Activated CD4-positive, alpha-beta T cell treated with anti-CD3 and anti-CD28 coated beads for 48 hours (primary cell): Measurements from ENCODE around the gene KRT7.

Experiments used
- DNase-seq: peaks from one replicate; pipeline ENCODE4 v3.0.0-alpha.2; 2020

KRT7 gene

DNA sequence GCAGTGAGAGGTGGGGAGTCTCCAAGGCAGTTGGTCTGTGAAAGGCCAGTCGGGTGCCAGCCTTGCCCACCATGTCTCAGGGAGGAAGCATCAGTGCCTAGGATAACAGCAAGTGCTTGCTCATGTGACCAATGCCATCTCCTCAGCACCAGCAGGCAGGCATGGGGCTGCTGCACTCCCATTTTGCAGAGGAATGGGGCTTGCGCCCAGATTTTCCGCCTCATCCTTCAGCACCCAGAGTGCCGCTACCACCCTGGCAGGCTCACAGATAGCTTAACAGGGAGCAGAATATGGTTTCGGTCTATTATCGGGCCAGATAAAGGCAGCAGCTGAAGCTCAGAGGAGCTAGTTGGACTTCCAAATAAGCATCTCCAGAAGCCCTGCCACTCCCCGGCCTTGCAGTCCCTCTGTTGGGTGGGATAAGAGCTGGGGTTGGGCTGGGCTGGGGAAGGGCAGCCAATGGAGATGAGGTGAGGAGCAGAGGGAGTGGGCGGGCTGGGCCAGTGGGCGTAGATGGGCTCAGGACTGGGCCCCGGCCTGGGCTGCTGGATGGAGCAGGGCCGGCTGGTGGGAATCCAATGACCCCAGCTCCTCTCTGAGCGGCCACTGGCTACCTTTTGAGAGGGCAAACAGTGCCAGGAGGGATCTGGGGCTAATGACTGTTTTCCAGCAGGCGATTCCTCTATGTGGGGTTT is 32.8 kb upstream of the KRT7 start:
- no peak for DNase-seq

DNA sequence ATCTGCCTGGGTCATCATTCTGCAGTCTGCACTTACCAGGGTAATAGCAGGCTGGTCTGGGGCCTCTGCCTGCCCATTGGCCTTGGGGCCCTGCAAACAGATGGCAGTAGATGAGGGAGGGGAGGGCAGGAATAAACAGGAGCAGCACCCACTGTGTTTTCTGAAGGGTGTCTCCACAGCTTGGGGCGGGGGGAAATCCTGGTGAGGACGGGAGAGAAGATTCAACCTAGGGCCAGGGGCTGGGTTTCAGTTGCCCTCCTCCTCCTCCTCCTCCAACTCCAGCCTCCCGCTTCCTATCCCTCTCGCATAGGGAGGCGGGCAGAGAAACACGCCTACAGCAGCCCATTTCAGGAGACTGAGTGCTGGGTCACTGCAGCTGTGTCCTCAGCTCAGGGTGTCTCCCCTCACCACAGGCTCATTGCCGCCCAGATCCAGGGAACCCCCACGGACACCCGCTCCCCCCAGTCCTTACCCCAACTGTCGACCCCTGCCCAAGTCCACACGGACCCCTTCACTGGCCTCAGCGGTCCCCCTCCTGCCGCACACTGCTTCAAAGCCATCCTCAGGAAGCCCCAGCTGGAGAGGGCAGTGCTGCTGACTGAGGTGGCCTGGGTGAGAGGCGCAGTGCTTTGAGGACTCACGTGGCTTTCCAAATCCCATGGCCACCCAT is 32.1 kb upstream of the KRT7 start:
- no peak for DNase-seq

DNA sequence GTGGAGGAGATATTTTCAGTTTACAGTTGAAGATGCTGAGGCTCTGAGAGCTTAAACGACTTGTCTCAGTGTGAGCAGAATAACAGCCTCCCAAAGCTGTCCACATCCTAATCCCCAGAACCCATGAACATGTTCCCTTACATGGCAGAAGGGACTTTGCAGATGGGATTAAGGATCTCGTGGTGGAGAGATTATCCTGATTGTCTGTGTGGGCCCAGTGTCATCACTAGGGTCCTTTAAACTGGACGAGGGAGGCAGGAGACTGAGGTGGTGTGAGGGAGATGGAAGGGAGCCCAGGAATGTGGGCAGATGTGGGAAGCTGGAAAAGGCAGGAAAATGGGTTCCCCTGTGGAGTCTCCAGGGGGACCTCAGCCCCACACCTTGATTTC is 31.6 kb upstream of the KRT7 start:
- DNase-seq, result no peak

DNA sequence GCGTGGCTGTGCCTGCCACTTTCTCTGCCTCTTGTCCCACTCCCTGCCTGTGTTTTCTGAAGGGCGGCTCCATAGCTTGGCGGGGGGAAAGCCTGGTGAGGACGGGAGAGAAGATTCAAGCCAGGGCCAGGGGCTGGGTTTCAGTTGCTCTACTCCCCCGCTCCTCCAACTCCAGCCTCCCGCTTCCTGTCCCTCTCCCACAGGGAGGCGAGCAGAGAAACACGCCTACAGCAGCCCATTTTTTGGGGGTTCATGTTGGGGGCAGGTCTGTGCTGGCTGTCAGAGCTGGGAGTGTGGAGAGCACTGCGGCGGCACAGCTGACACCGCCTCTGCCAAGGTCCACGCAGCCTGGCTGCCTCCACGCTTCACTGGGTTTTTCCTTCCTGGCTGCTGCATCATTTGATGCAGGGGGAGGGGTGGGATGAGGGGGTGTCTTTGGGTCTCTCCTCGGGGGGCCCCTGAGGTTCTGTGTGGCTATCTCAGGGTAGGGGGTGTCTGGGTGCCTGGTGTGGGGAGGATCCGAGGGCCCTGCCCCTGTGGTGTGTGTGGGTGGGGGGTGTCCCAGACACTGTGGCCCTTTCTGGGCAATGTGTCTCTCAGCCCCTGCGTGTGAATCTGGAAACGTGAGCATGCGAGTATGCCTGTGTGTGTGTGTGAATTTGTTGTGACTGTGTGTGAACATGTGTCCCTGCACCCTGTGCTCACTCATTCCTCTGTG is 30.5 kb upstream of the KRT7 start:
- DNase-seq, result no peak

DNA sequence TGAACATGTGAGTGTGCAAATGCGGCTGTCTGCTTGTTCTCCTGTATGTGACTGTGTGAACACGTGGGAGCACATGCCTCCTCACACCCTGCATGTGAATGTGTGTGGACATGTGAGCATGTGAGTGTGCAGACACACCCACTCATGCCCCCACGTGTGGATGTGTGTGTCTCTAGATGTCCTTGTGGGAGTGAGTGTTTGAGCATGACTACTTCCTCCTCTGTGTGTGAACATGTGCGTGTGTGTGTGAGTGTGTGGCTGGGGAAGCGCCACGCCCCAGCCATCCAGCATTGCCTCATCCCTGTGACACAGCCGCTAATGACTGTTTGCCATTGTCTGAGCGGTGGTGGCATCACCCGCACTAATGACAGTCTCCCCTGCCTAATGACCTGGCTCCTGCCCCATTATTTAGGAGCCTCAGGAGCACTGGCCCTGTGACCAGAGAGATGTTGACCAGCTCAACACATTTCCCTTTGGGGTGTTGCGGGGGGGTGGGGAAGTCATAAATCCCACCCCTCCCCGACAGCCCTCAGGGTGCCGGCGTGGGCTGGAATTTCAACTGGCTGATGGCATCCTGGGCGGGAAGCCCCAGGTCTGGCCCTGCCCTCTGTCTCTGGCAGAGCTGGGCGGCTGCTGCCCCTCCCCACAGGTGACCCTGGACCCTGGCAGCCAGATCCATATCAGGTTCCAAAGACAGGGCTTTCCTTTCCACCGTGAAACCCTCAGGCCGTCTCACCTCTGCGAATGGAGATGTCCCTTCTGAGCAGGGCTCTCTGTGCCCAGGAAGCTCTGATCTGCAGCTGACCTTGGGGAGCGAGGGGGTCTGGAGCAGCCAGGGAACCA is 29.7 kb upstream of the KRT7 start:
- peak; percentile 35 for DNase-seq

GRCh38 chr12:52204095-52204930 is 28.7 kb upstream of the KRT7 start:
- DNase-seq, result no peak

DNA sequence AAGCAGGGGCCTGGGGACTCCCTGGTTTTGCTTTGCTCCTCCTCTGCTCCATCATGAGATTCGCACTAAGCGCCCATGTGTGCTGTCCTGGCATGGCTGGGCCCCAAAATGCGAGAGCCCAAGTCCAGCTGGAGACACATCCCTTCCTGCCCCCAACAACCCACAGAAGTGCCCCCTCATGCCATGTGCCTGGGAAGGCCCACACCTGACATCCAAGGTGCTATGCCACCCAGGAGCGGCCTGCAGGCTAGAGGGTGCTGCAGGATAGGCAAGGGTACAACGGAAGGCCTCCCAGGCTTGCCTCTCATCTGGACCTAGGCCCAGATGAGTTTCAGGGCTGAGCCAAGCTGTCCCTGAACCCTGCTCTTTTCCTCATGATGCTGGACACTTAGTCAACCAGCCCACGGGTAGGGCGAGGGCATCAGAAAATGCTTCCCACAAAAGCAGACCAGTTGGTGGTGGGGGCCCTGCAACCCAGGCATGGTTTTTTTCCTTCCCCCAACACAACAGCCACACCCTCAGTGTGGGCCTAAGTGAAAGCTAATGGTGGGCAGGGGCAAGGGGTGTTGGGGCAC is 28.0 kb upstream of the KRT7 start:
- no peak for DNase-seq

DNA sequence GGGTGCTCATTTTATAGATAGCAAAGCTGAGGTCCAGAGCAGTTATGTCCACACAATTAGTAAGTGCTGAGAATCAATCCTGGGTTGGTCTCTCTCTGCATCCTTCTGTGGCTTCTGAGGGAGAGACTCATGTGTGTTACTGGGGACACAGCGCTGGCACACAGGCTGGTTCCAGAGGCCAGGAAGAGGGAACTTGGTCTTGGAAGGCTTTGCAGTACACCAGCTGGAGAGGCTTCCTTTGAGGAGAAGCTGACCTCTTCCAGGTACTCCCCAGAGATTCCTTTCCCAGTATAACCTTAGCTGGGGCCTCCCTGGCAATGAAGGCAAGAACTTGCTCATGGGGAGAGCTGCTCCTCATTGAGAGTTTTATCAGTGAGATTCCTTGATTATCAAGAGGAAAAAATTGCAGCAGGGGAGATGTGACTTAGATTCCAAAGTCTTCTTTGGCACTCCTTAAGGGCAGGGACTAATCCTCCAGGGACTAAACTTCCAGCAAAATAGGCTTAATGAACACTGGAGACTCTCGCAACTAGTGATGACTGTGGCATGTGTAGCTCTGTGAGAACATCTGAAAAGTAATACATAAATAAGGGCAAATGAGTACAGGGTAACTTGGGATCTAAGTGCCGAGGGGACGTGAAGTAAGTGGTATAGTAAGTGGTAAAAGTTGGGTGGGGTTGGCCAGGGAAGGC is 27.3 kb upstream of the KRT7 start:
- no peak for DNase-seq

GRCh38 chr12:52206304-52207040 is 26.6 kb upstream of the KRT7 start:
- no peak for DNase-seq

GRCh38 chr12:52207106-52207505 is 25.9 kb upstream of the KRT7 start:
- no peak for DNase-seq

DNA sequence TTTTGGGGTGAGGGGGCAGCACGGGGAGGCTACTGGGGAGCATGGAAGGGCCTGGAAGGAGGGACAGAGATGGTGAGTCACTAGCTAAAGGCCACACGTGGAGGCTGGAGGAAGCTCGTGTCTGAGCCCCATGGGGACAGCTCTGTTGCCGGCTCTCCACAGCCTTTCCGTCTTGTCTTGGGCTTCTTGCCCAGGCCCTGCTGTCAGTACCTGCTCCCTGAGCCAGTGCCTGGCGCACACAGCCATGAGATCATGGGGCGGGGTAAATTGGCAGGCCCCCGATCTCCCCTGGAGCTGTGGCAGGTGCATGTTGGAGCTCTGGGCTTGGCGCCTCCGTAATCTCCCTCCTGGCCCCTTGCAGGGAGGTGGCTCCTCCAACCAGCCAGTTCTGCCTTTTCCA is 25.1 kb upstream of the KRT7 start:
- no peak for DNase-seq

- DNase-seq, result no peak
Observed at GRCh38 chr12:52208424-52209165, 24.4 kb upstream of the KRT7 start.

- no peak for DNase-seq
Observed at GRCh38 chr12:52209321-52209720, 23.7 kb upstream of the KRT7 start.

GRCh38 chr12:52210186-52210924 is 22.7 kb upstream of the KRT7 start:
- DNase-seq, result no peak

- DNase-seq, result no peak
Observed at GRCh38 chr12:52210925-52211650, 22.0 kb upstream of the KRT7 start.

DNA sequence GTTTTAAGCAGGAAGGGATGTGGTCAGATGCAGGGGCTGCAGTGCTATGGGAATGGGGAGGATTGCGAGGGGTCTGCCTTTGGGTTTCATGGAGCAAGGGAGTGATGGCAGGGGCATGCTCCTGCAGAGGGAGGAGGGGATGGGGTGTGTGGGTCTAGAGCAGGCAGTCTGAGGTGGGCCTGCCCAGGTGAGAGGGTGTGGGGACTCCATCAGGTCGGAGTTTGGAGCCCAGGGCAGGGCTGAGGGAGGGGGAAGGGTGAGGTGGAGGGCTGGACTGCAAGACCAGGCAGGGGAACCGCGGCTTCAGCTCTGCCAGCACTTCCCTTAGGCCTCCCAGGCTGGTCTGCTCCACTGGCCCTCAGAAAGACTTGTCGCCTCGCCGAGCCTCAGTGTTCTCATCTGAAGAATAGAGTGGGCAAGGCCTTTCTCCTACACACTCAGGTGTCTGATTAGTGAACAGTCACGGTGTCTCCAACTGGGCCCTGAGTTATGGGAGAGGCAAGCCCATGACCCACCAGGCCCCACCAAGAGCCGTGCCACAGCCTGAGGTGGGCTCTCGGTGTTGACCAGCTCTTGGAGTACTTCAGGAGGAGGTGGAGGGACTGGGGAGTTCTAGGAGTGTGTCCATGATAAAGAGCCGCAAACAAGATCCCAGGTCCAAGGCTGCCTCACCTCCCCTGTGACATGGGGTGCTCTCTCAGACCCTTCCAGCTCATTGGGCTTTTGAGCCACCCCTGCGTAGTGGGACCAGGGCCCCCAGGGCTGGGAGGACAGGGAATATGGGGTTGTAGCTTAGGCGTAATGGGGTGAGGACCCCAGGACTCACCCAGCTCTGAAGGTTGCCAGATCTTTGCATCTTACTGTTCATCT is 21.1 kb upstream of the KRT7 start:
- no peak for DNase-seq
